GDM1 (cell line): ENCODE data around the gene MAML3.

Experiments used
- DNase-seq: peaks from one replicate; lab custom pipeline; 2025; lab: John Stamatoyannopoulos, UW

The MAML3 gene

GRCh38 chr4:139865537-139865936 lies 288.4 kb downstream of the MAML3 start:
- DNase-seq, result no peak

DNA sequence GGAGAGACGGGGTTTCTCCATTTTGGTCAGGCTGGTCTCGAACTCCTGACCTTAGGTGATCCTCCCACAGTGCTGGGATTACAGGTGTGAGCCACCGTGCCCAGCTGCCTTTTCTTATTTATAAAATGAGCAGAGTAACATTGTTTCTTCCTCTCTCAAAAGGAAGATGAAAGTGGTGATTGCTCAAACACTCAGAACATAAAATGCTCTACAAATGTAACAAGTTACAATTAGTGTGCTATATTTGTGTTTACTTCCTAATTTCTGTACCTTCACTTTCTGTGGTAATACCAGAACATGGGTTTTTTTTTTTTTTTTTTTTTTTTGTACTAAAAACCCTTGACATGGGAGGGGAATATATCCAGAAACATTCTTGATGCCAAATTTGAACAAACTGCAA lies 290.5 kb downstream of the MAML3 start:
- DNase-seq, result no peak

GRCh38 chr4:139861471-139861870 lies 292.5 kb downstream of the MAML3 start:
- DNase-seq, result no peak

- no peak for DNase-seq
Measured at GRCh38 chr4:139860435-139861024, 293.5 kb downstream of the MAML3 start.

DNA sequence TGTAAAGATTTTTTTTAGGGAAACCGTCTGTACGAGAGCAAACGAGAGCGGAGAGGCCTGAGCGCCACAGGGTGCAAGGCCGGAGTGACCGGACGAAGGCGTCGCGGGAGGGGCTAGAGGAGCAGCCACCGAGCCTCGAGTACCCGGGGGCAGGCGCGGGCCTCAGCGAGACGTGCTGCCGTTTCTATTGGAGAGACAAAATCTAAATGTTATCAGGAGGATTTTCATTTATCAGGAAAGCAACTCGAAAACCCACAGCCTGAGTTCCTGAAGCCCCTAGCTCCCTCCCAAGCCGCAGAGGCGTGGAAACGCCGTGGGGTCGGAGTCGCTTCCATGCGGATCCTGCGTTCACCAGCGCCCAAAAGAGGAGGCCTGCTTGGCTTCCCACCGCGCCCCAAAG lies 294.1 kb downstream of the MAML3 start:
- DNase-seq, result no peak

GRCh38 chr4:139858436-139859205 lies 295.4 kb downstream of the MAML3 start:
- DNase-seq, result no peak

DNA sequence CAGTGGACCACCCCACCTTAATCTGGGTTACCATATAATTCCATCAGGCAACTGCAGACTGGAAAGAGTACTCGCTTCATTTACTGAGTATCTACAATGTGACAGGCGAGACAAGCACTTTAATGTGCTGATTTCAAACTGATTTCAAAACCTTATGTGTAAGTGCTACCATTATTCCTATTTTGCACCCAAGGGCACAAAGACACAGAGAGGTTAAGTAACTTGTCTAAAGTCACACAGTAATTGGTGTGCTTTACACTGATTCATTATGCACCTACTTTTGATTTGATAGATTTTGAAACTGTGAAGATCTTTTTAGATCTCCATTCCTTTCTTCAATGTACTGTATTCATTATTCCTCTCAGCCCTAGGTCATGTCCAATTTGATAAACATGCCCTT lies 296.0 kb downstream of the MAML3 start:
- no peak for DNase-seq

DNA sequence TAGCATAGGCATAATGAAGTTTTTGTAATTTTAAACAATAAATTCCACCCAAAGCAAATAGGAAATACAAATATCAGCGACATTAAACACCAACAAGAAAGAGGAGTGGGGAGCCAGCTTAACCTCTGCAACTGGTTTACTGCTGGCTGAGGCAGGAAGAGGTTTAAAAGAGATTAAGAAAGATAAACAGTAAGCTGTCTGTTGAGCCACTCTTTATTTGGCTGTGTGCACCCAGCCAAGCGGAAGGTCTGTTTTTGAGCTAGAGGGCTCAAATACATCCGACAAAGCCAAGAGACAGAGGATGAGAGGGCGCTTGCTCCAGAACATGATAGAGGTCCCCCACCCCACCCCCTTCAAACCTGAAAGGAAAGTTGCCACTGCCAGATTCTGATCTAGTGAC lies 297.0 kb downstream of the MAML3 start:
- no peak for DNase-seq

DNA sequence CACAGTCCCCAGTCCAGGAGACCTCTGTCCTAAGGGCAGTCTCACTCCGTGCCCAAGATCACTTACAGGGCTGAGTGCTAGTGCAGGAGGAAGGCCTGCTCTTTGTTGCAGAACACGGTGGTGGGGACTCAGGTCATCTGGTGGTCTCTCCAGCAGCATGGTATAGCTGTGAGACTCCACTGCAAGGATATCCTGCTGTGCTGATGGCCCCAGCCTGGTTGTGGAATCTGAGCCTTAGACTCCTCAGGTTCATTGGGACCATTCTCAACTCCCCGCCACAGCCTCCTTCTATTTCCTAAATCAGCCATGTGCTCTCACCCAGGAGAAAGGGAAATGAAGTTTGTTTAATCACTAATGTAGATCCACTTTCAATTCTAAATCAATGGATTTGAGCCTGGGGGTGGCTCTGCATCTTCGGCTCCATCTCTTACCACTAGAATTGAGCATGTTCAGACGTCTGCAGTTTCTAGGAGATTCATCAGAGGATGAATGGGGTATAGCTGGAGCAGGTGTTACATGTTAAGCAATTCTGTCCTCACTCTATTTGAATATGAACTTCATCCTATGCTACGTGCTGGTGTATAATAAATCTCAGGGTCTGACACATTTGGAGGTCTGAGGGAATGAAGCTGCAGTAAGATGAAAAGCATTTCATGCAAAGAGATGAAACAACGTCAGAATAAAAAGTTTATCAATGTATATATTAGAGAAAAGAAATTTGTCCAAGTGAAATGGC lies 299.1 kb downstream of the MAML3 start:
- no peak for DNase-seq

GRCh38 chr4:139853309-139853708 lies 300.7 kb downstream of the MAML3 start:
- DNase-seq, result no peak

DNA sequence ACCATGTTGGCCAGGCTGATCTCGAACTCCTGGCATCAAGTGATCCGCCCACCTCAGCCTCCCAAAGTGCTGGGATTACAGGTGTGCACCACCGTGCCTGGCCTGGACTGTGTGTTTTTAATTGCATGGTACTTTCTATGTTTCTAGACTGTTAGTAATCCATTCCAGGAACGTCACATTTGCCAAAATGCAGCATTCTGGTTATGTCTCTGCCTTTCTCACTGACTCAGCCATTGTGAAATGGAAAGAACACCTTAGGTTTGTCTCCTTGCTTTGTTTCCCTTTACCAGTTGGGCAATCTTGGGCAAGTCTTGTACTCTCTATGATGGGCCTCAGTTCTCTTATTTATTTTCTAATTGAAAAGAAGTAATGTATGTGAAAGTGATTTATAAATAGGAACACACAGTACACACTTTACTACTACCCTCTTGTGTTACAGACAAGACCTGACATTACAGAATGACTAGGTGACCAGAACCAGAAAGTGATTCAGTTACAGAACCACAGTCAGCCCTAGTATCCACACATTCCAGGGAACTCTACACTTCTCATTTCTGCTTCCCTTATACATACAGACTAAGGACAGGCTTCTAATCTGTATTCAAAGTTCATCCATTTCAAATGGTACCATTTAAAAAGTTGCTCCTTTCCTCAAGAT lies 301.2 kb downstream of the MAML3 start:
- no peak for DNase-seq

DNA sequence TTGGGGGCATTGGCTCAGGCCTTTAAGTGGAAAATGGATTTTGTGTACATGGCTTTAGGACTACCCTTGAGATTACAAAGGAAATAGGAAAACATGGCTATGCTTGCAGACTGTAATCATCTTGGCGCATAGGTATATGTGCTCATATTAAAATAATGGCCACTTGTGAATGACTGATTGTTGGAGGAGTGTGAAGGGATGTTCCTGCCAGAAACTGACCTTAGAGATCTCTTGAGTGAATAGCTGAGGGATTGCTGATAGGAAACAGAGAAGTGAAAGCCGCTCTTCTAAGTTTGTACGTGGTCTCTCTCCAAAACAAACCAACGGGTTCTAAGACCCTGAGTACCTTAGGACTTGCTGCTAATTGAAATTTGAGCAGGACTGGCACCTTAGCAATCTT lies 302.3 kb downstream of the MAML3 start:
- DNase-seq, result no peak

DNA sequence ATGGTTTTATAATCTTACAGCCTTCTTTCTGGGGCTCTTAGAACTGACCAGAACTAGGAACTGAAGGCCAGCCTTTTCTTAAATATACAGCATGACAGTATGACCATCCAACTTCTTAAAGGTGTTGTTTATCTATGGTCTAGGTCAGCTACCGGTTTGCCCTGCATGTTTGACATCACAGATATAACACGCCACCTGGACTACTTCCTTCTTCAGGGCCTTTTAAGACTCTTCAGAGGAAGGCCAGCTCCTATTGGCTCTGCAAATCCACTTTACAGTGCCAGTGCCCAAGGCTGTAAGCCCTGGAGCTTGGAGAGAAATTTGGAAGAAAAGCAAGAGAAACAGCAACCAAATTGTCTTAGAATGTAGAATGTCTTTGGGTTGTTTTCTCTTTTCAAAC lies 302.9 kb downstream of the MAML3 start:
- no peak for DNase-seq

GRCh38 chr4:139849219-139849618 lies 304.8 kb downstream of the MAML3 start:
- DNase-seq, result no peak

GRCh38 chr4:139848028-139848427 lies 306.0 kb downstream of the MAML3 start:
- DNase-seq, result no peak

DNA sequence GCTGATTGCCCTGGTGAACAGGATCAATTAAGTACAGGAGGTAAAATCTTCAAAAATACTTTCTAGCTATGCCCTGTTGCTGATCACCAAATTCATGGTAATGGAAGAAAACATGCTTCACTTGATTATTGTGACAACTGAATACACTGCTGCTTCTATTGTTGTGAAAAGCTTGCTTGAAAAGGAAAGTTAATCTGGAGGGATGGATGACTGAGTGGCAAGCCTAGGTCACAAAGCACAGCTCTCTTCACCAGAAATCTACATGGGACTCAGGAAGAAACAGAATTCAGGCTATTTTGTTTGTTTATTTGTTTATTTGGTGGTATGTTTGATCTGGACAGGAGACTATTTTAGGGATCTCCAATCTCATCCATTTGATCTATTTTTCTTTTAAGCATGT lies 306.4 kb downstream of the MAML3 start:
- no peak for DNase-seq

DNA sequence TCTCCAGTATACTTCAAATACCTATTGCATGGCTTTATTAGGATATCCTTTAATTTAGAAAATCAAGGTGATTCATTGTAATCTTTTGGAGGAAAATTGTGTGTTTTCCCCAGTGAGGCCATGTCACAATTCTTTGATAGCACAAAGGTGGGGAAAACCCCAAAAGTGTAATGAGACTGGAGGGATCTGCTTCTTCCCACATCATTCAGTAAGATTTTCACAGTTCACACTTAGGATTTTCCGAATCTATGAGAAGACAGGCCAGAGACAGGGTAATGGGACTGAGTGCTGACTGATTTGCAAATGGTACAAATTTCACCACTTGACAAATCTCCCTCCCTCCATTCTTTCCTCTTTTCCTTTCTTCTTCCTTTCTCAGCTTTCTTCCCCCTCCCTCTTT lies 307.2 kb downstream of the MAML3 start:
- no peak for DNase-seq

DNA sequence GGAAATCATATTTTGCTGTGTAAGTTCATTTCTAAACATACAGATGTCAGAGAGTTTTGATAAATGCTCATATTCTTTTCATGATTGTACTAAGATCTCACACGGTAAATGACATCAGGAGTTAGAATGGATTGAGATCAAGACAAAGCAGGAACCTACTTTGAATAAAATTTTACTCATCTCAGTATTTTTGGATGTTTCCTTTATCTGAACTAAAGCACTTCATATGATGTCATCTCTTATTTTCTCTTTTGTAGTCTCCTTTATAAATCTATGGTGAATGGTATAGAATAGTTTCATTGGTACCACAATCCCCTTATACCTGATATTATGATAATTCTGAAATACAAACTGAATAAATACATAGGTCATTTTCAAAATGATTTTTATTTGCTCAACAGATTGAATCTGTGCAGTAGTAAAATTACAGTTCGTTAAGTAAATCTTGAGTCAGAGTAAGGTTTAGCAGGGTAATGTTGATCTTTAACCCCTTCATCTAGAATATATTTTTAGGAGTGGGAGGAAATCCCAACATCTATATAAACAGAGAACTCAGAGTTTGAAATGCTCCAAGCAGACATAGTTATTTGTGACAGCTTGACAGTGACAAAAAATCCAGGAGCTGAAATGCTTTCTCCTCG lies 308.4 kb downstream of the MAML3 start:
- DNase-seq, result no peak

- no peak for DNase-seq
Measured at GRCh38 chr4:139844459-139845036, 309.4 kb downstream of the MAML3 start.

- DNase-seq, result no peak
Measured at GRCh38 chr4:139844057-139844456, 309.9 kb downstream of the MAML3 start.

GRCh38 chr4:139843641-139844040 lies 310.3 kb downstream of the MAML3 start:
- DNase-seq, result no peak
